ENCODE data around the gene RAB7A.
A peak's percentile ranks its signal among the peaks of the same experiment; 100 is the strongest.

The RAB7A gene

GRCh38 chr3:128858167-128858566 lies 132.2 kb downstream of the RAB7A start:
- peak in 1 of 2 experiments; percentile 48 for DNase-seq

- DNase-seq = peak in 1 of 2 experiments; percentile 16
Measured at GRCh38 chr3:128859630-128860029, 133.6 kb downstream of the RAB7A start.

- DNase-seq = no peak
Measured at GRCh38 chr3:128861491-128861890, 135.5 kb downstream of the RAB7A start.

- no peak for DNase-seq
Measured at GRCh38 chr3:128863560-128863959, 137.6 kb downstream of the RAB7A start.

Measured in NCI-H526 (cell line).